ENCODE data around the gene SOX6.

The SOX6 gene

GRCh38 chr11:16261836-16262644 is 94.3 kb downstream of the SOX6 start:
- no peak for DNase-seq (ENCODE audit: extremely low read depth, insufficient read length)
- H3K27me3 ChIP-seq (replicated peaks; ENCODE audit: control insufficient read depth, insufficient read depth, low read length) = no peaks in the 10 kb centered on the region

GRCh38 chr11:16252373-16252772 is 104.0 kb downstream of the SOX6 start:
- TF ChIP-seq CTCF (IDR thresholded peaks at IDR 0.05; ENCODE audit: insufficient read depth, low read length, poor library complexity, severe bottlenecking) = no peak
- DNase-seq (ENCODE audit: extremely low read depth, insufficient read length) = no peak
- H3K36me3 ChIP-seq (ENCODE audit: control insufficient read depth, insufficient read depth, low read length) = no peaks in the 10 kb centered on the region
- H3K4me3 ChIP-seq (replicated peaks; ENCODE audit: low read depth, low read length) = no peak overlapping the region
- H3K27me3 ChIP-seq (replicated peaks; ENCODE audit: control insufficient read depth, insufficient read depth, low read length) = no peaks in the 10 kb centered on the region

More at GRCh38 chr11:16261836-16262644, 94.3 kb downstream of the SOX6 start:
- TF ChIP-seq CTCF (IDR thresholded peaks at IDR 0.05; ENCODE audit: insufficient read depth, low read length, poor library complexity, severe bottlenecking) = no peak
- Histone ChIP-seq H3K4me3 (replicated peaks; ENCODE audit: low read depth, low read length) (no peak overlapping the region), H3K36me3 (ENCODE audit: control insufficient read depth, insufficient read depth, low read length) (no peaks in the 10 kb centered on the region)

- H3K36me3 ChIP-seq (ENCODE audit: control insufficient read depth, insufficient read depth, low read length) = no peaks in the 10 kb centered on the region
- no peak for TF ChIP-seq CTCF (IDR thresholded peaks at IDR 0.05; ENCODE audit: insufficient read depth, low read length, poor library complexity, severe bottlenecking)
- no peak overlapping the region for H3K4me3 ChIP-seq (replicated peaks; ENCODE audit: low read depth, low read length)
- DNase-seq (ENCODE audit: extremely low read depth, insufficient read length) = no peak
- no peaks in the 10 kb centered on the region for H3K27me3 ChIP-seq (replicated peaks; ENCODE audit: control insufficient read depth, insufficient read depth, low read length)
These were observed 108.1 kb downstream of the SOX6 start for GRCh38 chr11:16248248-16248647.

- Histone ChIP-seq H3K4me3 (replicated peaks; ENCODE audit: low read depth, low read length) (no peak overlapping the region), H3K36me3 (ENCODE audit: control insufficient read depth, insufficient read depth, low read length) (no peaks in the 10 kb centered on the region), H3K27me3 (replicated peaks; ENCODE audit: control insufficient read depth, insufficient read depth, low read length) (no peaks in the 10 kb centered on the region)
- no peak for DNase-seq (ENCODE audit: extremely low read depth, insufficient read length)
- no peak for TF ChIP-seq CTCF (IDR thresholded peaks at IDR 0.05; ENCODE audit: insufficient read depth, low read length, poor library complexity, severe bottlenecking)
These were observed 113.5 kb downstream of the SOX6 start for GRCh38 chr11:16242806-16243205.

- Histone ChIP-seq H3K36me3 (ENCODE audit: control insufficient read depth, insufficient read depth, low read length) (no peaks in the 10 kb centered on the region), H3K4me3 (replicated peaks; ENCODE audit: low read depth, low read length) (no peak overlapping the region), H3K27me3 (replicated peaks; ENCODE audit: control insufficient read depth, insufficient read depth, low read length) (no peaks in the 10 kb centered on the region)
- TF ChIP-seq CTCF (IDR thresholded peaks at IDR 0.05; ENCODE audit: insufficient read depth, low read length, poor library complexity, severe bottlenecking) = no peak
- DNase-seq (ENCODE audit: extremely low read depth, insufficient read length) = no peak
These were observed 115.7 kb downstream of the SOX6 start for GRCh38 chr11:16240687-16241086.

All from GM06990 (cell line).